ENCODE results near the gene CLCN7. TPM values are rescaled to one million over a fixed set of nuclear protein-coding genes. Genes with fewer than 3 reads are reported as not detected.

CLCN7 gene
- total RNA-seq, 2 experiments from 2014 or later = 31.7 to 34.5 TPM

- CTCF ChIA-PET = interaction anchor here (1.4 kb wide), 1 partner anchor 131 kb away, joined by 3 read pairs; no protein-coding TSS in a partner anchor
- Mint-ChIP-seq H3K27me3 (ENCODE audit: low read depth) (no peaks in the 10 kb centered on the region), H3K9me3 (no peaks in the 10 kb centered on the region), H3K27ac (no peak overlapping the region), H3K4me3 (peak overlapping the region; percentile 39), H3K4me1 (ENCODE audit: low read depth) (peaks cover 2% of the 10 kb centered on the region), H3K36me3 (ENCODE audit: low read depth) (no peaks in the 10 kb centered on the region)
- intact Hi-C loops (cut with micrococcal nuclease) = no loop called here
- DNase-seq = no peak
These were observed 42.2 kb downstream of the CLCN7 start for GRCh38 chr16:1432388-1433262.

GRCh38 chr16:1431497-1432270, 43.1 kb downstream of the CLCN7 start:
- CTCF ChIA-PET = no interaction called here
- Mint-ChIP-seq H3K27ac (no peak overlapping the region), H3K27me3 (ENCODE audit: low read depth) (no peaks in the 10 kb centered on the region), H3K9me3 (no peaks in the 10 kb centered on the region), H3K4me3 (peak overlapping the region; percentile 39), H3K36me3 (ENCODE audit: low read depth) (no peaks in the 10 kb centered on the region), H3K4me1 (ENCODE audit: low read depth) (peaks cover 2% of the 10 kb centered on the region)
- intact Hi-C loops (cut with micrococcal nuclease) = no loop called here
- no peak for DNase-seq

DNA sequence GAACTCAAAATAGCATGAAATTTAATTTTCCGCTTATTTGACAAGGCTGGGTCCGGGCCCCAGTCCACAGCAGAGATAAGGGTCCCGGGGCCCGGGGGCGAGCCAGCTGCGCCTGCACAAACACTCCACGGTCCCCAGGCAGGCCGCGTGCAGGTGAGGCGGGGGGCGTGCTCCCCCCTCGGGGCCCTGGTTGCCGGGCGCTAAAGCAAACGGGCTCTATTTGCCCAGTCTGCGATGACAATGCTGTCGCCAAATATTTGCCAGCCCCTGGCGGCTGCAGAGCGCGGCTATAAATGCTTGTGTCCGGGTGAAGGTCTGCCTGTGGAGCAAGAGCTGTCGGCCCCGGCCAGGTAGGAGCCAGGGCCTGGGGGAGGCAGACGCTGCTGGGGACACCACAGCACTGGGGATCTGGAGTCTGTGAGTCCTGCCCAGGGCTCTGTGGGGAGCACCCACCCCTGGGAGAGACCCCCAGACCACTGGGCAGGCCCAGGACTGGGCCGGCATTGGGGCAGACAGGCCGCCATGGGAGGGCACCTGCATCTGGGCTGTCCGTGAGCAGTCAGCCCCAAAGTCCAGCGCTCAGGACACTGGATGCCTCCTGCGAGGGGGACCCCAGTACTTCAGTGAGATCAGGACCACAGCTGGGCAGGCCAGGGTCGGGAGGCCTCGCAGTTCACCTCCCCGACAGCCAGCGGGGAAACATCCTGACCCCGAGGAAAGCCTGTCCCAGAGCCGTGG, 43.9 kb downstream of the CLCN7 start, which contains the start of gene PERCC1:
Gene PERCC1 (plus strand): TSS at position 320 of the 738 bp plus-strand sequence. CDS start 1,516 bp downstream, outside the sequence.
- H3K9me3 Mint-ChIP-seq = no peaks in the 10 kb centered on the region
- H3K36me3 Mint-ChIP-seq (ENCODE audit: low read depth) = no peaks in the 10 kb centered on the region
- no peak within 1 kb of the TSS for H3K27ac Mint-ChIP-seq

GRCh38 chr16:1430214-1430758, 44.5 kb downstream of the CLCN7 start:
- intact Hi-C loops (cut with micrococcal nuclease) = no loop called here
- H3K36me3 Mint-ChIP-seq (ENCODE audit: low read depth) = no peaks in the 10 kb centered on the region
- H3K9me3 Mint-ChIP-seq = no peaks in the 10 kb centered on the region
- no peak overlapping the region for H3K27ac Mint-ChIP-seq
- H3K4me3 Mint-ChIP-seq = no peak overlapping the region
- DNase-seq = no peak
- CTCF ChIA-PET = no interaction called here
- H3K27me3 Mint-ChIP-seq (ENCODE audit: low read depth) = no peaks in the 10 kb centered on the region
- peaks cover 2% of the 10 kb centered on the region for H3K4me1 Mint-ChIP-seq (ENCODE audit: low read depth)

More for the DNA sequence above, 43.9 kb downstream of the CLCN7 start, which contains the start of gene PERCC1:
- Mint-ChIP-seq H3K27me3 (ENCODE audit: low read depth) (no peaks in the 10 kb centered on the region), H3K4me1 (ENCODE audit: low read depth) (peaks cover 2% of the 10 kb centered on the region), H3K4me3 (peak within 1 kb of the TSS; percentile 39)
- intact Hi-C loops (cut with micrococcal nuclease) = no loop called here
- DNase-seq = no peak
- CTCF ChIA-PET = no interaction called here

DNA sequence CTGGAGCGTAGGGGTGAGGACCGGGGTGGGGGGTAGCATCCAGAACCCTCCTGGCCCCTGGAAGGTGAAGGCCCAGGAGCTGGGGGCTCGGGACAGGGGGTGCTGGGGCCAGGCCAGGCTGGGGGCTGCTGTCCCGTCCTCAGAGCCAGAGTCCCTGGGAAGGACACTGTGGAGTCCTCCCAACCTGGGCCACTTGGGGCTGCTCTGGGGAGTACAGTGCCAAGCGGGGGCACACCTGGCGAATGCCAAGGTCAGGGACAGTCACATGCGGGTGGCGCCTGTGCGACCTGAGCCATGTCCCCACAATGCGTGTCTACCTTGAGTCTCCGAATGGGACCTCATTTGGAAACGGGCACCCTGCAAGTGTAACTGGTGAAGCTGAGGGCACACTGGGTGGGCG, 45.2 kb downstream of the CLCN7 start:
- Mint-ChIP-seq H3K4me3 (no peak overlapping the region), H3K9me3 (no peaks in the 10 kb centered on the region), H3K4me1 (ENCODE audit: low read depth) (peaks cover 2% of the 10 kb centered on the region), H3K36me3 (ENCODE audit: low read depth) (no peaks in the 10 kb centered on the region), H3K27me3 (ENCODE audit: low read depth) (no peaks in the 10 kb centered on the region), H3K27ac (no peak overlapping the region)
- intact Hi-C loops (cut with micrococcal nuclease) = no loop called here
- CTCF ChIA-PET = no interaction called here
- DNase-seq = no peak

GRCh38 chr16:1429012-1429411, 45.8 kb downstream of the CLCN7 start:
- H3K4me1 Mint-ChIP-seq (ENCODE audit: low read depth) = peaks cover 2% of the 10 kb centered on the region
- DNase-seq = no peak
- CTCF ChIA-PET = interaction anchor here (0.6 to 0.9 kb wide), 2 partner anchors 110 to 565 kb away, joined by 3 to 5 read pairs; no protein-coding TSS in a partner anchor
- H3K27ac Mint-ChIP-seq = no peak overlapping the region
- H3K27me3 Mint-ChIP-seq (ENCODE audit: low read depth) = no peaks in the 10 kb centered on the region
- H3K9me3 Mint-ChIP-seq = no peaks in the 10 kb centered on the region
- intact Hi-C loops (cut with micrococcal nuclease) = no loop called here
- H3K36me3 Mint-ChIP-seq (ENCODE audit: low read depth) = no peaks in the 10 kb centered on the region
- no peak overlapping the region for H3K4me3 Mint-ChIP-seq

- H3K4me3 Mint-ChIP-seq = no peak overlapping the region
- no peaks in the 10 kb centered on the region for H3K9me3 Mint-ChIP-seq
These were observed 46.3 kb downstream of the CLCN7 start for GRCh38 chr16:1428511-1428910.

DNA sequence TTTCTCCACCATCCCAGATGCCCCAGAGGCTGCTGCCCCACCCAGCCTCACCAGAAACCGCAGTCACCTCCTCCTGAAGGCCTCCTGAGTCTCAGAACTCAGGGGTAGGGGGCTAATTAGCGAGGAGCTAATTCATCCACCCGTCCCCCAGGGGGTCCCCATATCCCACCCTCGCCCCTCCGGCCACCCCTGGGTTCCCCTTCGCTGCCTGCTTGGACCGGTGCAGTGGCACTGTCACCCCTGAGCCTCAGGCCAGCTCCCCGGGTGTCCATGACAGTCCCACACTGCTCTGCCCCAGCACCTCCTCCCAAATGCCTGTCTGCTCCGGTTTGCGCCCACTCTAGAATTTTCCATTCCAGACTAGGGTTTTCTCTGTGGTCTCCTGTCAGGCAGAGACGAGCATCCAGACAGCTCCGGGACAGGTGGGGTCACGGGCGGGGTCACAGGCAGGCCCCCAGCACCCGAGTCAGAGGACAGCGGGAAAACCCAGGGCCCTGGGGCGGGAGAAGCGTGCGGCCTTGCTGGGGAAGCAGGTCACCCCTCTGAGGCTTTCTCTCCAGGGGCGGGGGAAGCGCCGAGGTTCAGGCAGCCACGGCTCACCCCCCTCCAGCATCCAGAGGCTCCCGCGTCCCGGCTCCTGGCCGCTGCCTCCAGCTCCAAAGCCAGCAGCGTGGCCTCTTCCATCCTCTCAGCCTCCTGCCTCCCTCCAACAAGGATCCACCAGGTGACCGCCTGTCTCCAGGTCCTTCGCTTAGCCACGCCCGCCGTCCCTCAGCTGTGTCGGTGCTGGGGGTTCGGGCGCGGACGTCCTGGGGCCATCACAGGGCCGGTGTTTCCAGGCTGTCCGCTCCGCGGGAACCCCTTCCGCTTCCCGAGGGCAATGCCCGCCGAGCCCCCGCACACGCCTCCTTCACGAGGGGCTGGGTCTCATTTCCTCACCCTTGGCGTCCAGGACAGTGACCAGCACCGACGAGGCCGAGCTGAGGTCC, 47.1 kb downstream of the CLCN7 start:
- Mint-ChIP-seq H3K36me3 (ENCODE audit: low read depth) (no peaks in the 10 kb centered on the region), H3K27ac (no peak overlapping the region), H3K9me3 (no peaks in the 10 kb centered on the region), H3K4me1 (ENCODE audit: low read depth) (peaks cover 2% of the 10 kb centered on the region), H3K4me3 (no peak overlapping the region), H3K27me3 (ENCODE audit: low read depth) (no peaks in the 10 kb centered on the region)
- intact Hi-C loops (cut with micrococcal nuclease) = no loop called here
- DNase-seq = no peak
- CTCF ChIA-PET = interaction anchor here (0.6 to 0.9 kb wide), 2 partner anchors 111 to 525 kb away, joined by 3 to 5 read pairs; no protein-coding TSS in a partner anchor

More at GRCh38 chr16:1428511-1428910, 46.3 kb downstream of the CLCN7 start:
- H3K27ac Mint-ChIP-seq = no peak overlapping the region
- H3K36me3 Mint-ChIP-seq (ENCODE audit: low read depth) = no peaks in the 10 kb centered on the region
- peaks cover 2% of the 10 kb centered on the region for H3K4me1 Mint-ChIP-seq (ENCODE audit: low read depth)
- peak; percentile 60 for DNase-seq
- CTCF ChIA-PET = interaction anchor here (0.6 to 0.9 kb wide), 2 partner anchors 110 to 564 kb away, joined by 3 to 5 read pairs; no protein-coding TSS in a partner anchor
- no peaks in the 10 kb centered on the region for H3K27me3 Mint-ChIP-seq (ENCODE audit: low read depth)
- intact Hi-C loops (cut with micrococcal nuclease) = no loop called here

DNA sequence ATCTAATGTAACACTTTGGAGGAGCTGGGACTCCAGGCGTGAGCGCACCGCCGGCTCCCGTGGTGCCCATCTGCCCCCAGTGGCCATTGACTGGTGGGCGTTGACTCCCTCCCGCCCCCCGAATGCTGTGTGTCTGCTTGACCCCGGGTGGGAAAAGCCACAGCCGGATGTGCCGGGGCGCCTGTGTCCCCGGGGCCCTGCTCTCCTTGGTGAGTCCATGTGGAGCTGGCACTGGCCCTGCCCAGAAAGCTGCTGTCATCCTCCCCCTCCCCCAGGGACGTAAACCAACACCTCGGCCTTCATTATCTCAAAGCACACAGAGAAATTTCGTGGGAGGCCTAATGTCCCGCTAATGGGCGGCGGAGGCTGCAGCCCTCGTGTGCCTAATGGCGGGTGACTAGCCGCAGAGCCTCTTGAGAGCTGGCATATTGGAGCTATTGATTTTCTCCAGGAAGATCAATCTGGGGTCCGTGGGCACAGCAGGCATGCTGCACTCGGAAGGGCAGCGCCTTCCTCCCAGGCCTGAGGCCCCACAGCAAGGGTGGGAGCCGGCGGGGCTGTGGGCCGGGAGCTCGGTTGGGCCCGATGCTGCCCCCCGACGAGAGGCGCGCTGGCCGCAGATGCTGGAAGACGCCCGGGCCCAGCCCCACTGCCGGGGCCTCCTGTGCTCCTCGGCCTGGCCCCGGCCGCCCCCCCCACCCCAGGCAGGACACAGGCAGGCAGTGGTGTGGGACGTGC, 47.9 kb downstream of the CLCN7 start:
- CTCF ChIA-PET = interaction anchor here (0.6 kb wide), 1 partner anchor 525 kb away, joined by 3 read pairs; no protein-coding TSS in a partner anchor
- Mint-ChIP-seq H3K4me1 (ENCODE audit: low read depth) (peaks cover 5% of the 10 kb centered on the region), H3K9me3 (no peaks in the 10 kb centered on the region), H3K4me3 (no peak overlapping the region), H3K27me3 (ENCODE audit: low read depth) (no peaks in the 10 kb centered on the region), H3K36me3 (ENCODE audit: low read depth) (no peaks in the 10 kb centered on the region), H3K27ac (no peak overlapping the region)
- DNase-seq = no peak
- intact Hi-C loops (cut with micrococcal nuclease) = no loop called here

- no peak overlapping the region for H3K4me3 Mint-ChIP-seq
- H3K27me3 Mint-ChIP-seq (ENCODE audit: low read depth) = no peaks in the 10 kb centered on the region
- no peaks in the 10 kb centered on the region for H3K9me3 Mint-ChIP-seq
- CTCF ChIA-PET = no interaction called here
- no peaks in the 10 kb centered on the region for H3K36me3 Mint-ChIP-seq (ENCODE audit: low read depth)
- no peak for DNase-seq
- H3K27ac Mint-ChIP-seq = no peak overlapping the region
- intact Hi-C loops (cut with micrococcal nuclease) = no loop called here
- H3K4me1 Mint-ChIP-seq (ENCODE audit: low read depth) = peaks cover 13% of the 10 kb centered on the region
These were observed 49.0 kb downstream of the CLCN7 start for GRCh38 chr16:1425616-1426370.
